Activated CD4-positive, alpha-beta T cell treated with anti-CD3 and anti-CD28 coated beads, Interleukin-10, Interleukin-2, amounts not matched to agents 100 ng/mL and 50 ng/mL, durations not matched to agents 16 hours and 8 hours (primary cell): Measurements from ENCODE around the gene CXCR6.

Experiments used
- DNase-seq: peaks from one replicate; pipeline ENCODE4 v3.0.0-alpha.2; 2020

CXCR6 gene

DNA sequence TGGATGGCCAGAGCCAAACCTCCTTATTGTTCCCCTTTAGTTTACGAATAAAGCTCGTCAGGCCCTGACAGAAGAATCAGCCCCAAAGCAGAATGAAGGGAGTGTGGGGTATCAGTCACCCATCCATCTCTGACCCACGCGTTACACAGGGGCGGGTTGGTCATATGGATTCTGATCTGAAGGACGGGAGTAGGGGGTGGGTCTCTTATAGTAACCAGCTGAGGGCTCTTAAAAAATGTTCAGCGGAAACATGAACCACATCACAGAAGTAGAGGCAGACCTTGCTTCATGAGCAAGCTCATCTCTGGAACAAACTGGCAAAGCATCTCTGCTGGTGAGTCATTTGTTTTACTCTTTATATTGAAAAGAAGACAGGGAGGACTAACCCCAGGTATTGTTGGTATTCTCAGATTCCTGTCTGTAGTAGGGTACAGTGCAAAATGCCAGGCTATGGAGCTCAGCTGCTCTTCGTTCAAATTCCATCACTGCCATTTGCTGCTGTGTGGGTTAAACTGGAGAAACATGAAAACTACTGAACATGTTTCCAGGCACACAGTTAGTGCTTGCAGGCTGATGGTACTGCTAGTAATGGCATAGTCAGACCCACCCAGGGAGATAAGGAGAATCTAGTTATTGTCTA is at the start of gene CXCR6:
TSS of gene CXCR6 (plus strand) at position 258 of the 640 bp plus-strand sequence. CDS start 3,018 bp downstream, outside the sequence.
- DNase-seq, result peak; percentile 87

DNA sequence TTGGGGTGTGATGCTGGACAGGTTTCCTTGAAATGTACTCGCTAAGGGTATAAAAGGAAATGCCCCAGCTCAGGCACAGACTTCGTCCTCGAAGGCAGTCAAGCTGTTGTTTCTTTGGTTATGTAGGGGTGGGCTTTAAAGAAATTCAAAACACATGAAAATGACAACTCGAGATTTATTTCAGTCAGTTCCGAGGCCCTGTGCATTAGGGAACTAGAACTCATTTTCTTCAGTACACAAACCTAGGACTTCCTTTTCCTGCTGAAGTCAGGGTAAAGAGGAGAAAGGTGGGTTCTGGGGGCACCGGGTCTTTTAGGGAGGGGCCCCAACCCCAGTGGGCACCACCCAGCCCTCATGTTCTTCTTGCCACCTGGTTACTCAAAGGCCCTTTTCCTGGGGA is 49.2 kb upstream of the CXCR6 start:
- DNase-seq, result no peak

DNA sequence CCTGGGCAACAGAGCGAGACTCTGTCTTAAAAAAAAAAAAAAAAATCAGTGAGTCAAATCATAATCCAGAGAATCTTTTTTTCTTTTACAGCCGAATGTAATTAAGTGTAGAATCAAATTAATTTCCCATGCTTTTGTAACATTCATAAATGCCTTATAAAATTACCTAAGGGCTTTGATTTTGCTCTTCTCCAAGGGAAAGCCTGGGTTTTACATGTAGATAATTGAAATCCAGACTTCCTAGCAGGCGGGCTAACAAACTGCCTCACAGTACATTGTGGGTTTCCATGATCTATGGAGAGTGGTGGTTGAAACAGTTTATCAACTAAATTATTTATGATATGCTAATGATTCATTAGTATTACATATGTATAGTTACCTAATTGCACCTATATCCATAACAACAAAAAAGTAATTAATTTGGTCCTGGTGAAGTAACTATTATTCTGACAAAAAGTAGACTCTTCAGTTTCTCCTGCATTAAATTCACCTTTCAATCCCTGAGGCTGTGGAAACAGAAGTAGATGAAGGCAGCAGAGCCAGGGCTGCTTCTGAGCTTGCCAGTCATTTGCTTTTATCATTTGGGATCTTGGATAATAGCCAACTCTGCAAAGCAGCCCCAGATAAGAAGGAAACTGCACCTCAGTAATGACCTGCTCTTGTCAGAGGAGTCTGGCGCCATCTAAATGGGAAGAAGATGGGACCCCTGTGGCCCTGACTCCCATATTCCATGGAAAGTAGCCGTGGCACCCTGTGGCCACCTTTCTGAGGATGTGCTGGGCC is 47.4 kb upstream of the CXCR6 start:
- DNase-seq, result no peak

DNA sequence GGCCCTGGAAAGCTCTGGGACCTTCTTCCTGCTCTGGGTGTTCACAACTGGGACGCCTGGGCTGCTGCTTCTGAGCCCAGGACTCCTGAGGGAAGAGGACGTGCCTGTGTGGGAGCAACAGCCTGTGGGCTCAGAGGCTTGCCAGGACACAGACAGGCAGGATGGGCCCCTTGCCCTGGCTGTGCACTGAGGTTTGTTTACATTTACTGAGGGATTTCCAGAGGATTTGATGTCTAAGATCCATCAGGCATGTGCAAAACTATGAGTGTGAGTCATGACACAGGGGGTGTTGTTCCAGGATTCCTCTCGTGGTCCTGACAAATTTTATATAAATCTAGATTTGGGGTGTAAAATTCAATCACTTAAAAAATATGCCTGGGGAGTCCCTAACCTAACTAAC is 46.3 kb upstream of the CXCR6 start:
- no peak for DNase-seq

DNA sequence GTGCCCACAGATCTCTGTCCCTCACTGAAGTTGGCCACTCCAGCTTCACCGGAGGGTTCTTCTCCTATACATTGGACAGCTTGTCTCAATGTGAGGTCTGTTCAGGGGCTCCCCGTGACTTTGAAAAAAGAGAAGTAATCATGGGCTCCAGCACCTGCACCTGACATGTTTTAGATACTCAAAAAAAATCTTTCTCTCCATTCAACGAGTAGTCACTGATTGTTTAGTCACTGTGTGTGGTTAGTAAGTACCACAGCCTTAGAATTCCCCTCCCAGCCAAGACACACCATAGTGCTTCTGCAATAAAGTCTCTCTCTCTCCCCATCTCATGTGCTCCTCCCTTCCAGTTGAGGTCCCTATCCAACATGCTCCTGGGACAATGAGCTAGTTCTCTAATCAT is 38.3 kb upstream of the CXCR6 start:
- no peak for DNase-seq

DNA sequence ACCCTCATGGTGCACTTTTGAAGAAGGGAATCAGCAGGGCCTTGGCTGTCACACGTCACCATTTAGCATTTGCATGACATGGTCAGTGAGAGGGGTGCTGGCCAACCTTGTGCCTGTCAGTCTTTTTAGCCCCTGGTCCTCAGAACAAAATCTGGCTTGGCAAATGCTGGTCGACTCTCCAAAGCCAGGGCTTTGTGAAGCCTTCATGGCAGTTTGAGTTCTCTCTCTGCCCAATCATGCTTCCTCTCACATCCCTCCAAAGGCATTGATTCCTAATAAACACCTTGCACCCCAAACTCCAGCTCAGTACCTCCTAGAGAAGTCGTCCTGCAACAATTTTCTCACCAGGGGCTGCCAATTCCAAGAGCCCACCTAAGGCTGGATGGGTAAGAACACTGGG is 37.5 kb upstream of the CXCR6 start:
- DNase-seq, result no peak

DNA sequence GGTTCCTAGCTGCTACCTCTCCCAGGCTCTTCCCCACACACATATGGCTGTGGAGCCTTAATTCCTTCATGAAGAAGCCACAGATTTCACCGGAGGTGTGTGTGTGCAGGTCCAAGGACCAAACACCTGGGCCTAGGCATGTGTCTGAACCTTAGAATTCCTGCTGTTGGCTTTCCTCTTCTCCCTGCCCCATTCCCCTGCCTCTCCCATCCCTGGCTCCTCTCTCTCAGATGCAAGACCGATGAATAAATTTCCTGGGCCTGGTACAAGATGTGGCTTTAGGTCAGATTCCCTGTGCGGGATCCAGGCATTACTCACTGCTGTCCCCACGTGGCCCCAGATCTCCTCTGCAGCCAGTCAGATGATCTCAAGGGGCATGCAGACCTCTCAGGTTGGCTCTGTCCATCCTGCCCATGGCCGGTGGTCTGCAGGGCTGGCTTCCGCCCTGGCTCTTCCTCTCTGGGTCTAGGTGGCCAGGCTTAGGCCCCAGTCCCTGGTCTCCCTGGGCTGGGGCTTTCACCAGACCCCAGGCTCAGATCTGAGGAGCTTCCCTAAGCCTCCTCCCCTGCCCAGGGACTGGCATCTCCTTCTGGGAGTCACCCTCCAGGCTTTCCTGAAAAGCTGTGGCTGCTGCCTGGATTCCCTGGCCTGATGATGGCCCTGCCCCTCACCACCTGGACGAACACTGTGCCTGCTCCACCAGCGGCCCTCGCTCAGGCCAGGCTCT is 36.4 kb upstream of the CXCR6 start:
- DNase-seq, result no peak

DNA sequence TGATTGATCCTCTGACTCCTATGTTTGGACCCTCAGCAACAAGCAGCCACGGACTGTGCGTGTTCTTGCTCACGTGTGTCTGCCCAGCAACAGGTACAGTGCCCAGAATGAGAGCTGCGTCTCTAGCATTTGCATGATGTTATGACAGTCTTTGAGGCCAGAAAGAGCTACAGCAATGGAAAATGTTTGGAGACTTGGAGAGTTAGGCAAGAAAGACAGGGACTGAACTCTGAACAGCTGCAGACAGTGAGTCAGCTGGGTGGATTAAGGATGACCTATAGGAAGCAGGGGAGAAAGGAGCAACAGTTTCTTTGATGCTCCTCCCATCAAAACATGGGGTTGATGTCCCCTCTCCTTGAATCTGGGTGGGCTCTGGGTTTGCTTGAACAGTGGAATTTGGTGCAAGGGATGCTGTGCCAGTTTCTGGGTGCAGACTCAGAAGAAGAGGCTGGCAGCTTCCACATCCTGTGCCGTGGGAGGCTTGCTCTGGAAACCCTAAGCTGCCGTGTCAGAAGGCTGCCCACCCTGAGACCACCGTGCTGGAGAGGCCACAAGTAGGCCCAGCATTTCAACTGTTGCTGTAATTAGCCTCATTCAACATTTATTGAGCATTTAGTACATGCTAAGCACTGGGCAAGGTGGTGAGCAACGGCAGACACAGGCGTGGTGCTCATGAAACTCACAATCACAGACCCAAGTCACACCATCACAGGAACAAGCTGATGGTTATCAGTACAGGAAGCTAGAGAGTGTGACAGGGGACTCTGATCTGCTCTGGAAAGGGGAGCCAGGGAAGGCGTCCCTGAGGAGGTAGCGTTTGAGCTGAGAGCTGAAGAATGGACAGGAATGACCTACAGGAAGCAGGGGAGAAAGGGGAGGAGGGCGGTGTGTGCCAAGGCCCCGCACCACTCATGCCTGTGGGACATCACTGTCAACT is 35.2 kb upstream of the CXCR6 start:
- peak; percentile 17 for DNase-seq

DNA sequence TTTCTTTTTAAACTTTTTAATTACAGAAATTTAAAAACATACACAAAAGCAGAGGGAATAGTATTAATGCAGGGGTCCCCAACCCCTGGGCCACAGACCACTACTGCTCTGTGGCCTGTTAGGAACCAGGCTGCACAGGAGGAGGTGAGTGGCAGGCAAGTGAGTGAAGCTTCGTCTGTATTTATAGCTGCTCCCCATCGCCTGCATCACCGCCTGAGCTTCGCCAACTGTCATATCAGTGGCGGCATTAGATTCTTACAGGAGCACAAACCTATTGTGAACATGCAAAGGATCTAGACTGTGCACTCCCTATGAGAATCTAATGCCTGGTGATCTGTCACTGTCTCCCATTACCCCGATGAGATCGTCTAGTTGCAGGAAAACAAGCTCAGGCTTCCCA is 34.5 kb upstream of the CXCR6 start:
- no peak for DNase-seq

DNA sequence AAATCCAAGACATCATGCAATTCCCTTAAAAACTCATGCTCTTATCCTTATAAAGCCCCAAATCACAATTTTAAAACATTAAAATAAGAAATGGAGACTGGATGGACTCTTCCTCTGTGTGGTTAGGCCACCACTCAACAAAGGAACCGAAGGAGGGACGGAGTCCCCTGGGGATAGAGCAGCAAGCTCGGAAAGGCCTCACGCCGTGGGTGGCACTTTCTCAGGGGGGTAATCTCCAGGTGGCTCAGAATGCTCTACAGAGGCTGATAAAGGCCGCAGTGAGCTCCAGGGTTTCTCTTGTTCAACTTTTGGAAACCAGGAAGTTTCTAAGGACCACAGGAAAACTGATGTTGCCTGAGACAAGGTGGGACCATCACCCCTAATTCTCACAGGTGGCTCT is 33.7 kb upstream of the CXCR6 start:
- DNase-seq, result no peak

DNA sequence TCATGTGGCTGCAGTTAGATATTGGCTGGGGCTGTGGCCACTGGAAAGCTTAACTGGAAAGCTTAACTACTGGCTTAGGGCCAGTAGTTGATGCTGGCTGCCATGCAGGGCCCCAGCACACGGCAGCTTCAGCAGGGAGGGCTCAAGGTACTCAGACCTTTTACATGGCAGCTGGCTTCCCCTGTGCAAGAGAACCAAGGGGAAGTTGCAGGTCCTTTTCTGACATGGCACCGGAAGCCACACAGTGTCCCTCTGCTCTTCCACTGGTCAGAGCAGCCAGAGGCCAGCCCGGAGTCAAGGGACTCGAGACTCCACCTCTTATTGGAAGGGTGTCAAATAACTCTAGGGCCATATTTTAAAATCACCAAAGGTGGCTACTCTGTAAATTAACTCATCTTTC is 32.4 kb upstream of the CXCR6 start:
- no peak for DNase-seq

DNA sequence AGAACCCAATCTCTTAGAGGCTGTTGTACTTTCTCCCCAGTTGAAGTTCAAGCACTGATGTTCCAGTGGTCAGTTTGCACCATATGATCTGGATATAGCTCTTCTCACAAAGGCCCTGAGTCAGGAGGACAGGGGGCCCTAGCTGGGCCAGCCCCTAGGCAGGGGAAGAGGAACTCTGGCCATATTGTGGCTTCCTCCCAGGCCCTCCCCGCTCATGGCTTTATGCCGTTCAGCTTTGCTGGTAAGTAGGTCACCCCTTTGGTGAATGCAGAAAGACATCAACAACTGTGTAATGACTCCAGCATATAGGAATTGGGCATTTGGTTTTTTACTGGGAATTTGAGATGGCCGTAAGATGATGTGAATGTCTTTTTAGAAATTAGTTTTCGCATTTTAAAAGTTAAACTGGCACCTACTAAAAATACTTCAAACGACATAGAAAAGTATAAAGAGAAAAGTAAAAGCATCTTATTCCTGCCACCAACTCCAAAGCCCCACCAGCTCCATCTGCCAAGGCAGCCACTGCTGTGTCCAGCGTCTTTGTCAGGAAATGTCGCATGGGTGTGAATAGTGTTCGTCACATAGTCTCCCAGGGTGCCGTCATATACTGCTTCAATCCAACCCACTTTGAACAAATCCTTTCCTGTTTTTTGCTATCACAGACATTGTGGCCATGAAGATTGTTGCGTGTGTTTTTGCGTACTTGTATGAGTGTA is 31.6 kb upstream of the CXCR6 start:
- no peak for DNase-seq

DNA sequence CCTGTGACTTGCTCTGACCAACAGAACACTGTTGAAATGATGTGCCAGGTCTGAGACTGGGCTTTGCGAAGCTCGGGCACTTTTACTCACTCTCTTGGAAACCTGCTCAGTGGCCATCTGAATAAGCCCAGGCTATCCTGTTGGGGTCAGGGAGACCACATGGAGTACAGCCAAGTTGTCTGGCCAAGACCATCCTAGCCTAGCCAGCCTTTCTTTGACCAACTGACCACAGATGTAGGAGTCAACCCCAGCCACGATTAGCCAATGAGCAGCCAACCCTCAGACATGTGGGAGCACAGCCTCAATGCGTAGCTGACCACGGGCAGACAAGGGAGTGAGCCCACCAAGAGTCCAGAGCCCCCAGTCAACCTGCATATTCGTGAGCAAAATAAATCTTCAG is 30.8 kb upstream of the CXCR6 start:
- no peak for DNase-seq

DNA sequence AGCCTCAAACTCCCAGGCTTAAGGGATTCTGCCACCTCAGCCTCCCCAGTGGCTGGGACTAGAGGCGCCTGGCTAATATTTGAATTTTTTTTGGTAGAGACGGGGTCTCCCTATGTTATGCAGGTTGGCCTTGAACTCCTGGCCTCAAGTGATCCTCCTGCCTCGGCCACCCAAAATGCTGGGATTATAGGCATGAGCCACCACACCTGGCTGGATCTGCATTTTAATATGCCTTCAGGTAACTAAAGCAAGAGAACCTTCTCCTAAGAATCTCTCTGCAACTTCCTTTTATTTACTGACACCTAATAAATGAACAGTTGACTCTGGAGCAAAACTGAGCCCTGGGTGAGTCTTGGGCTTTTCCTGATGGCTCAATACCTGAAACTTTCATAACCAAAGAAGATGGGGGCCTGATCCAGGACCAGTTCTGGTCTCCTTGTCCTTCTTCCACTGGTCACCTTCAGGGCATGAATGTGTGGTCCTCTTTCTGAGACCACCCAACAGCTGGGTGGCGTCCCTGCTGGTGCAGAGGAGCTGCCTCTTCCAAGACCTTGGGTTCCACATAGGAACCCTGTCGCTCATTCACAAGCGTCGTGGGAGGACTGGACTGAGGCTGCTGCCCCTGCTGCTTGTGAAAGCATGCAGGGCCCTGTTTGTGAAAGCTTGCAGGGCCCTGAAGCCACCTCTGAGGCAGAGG is 28.8 kb upstream of the CXCR6 start:
- no peak for DNase-seq

DNA sequence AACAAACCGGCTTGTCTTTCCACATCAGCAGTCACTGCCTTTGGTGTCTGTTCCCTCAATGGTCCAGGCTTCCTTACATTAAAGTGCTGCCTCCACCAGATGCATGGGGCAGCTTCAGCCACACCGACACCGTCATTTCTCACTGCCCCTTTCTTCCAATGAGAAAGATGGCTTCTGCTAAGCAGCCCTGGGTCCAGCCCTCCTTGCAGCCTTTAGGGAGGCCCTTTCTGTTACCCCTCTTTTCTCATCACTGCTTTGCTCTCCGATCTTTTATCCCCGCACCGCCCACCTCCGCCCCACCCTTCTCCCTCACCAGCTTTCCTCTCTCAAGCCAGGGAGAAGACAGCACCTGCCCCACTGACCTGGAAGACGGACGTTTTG is 28.2 kb upstream of the CXCR6 start:
- no peak for DNase-seq

DNA sequence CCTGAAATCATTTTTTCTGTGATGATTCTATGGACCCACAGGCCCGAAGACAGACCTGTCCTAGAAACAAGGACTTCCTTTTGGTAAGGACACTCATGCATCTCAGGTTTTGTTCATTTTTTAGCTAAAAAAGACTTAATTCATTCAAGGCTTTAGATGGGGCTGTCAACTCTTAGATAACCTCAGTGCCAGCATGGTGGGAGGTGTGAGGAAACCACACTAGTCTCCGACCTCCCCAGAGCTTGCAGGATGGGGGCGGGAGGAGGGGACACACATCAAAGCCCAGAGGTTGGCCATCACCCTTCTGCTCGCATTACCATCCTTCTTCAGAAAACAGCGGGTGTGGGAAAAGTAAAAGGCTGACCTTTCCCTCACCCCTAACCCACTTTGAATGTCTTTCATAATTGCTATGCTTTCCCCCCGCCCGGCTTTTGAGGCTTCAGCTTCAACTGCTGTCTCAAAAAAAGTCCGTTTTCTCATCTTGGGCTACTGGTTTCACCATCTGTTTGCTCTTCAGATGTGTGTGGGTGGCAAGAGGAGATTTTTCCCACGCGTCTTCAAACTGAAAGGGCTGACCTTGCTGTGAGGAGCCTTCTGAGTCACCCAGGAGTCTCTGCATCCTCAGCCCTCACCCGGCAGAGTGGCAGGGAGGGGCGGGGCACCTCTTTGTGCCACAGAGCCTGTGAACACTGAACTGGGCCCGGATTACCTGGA is 27.6 kb upstream of the CXCR6 start:
- peak; percentile 93 for DNase-seq

DNA sequence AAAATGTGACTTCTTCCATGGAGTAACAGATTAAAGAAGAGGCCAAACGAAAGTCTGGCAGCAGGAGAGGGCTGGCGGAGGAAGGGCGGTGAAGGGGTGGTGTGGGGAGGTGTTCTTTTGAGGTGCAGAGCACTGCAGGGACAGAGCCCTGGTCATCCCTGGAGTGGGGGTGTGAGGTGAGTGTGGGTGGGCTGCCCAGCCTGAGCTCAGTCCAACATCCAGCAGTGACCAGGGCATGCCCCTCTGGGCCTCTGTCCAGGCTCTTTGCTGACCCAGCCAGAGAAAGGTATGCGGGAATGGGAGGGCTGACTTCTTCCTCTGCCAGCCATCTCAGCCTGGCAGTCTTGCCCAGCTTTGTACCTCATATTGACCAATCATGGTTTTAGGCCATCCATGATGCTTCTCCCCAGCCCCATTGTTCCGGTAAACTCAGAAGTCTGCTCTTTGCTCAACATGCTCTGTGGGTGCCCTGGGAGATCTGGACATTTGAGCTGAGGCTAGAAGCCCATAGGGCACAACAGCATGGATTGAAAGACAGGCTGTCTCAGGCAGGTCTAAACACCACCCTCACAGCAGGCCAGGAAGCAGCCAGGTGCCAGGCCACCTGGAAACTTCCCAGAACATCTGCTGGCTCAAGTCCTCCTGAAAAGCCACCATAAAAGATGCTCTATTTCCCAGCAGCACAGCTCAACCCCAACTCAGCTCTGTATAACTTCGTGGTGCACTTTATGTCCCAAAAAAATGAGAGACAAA is 25.9 kb upstream of the CXCR6 start:
- DNase-seq, result no peak

DNA sequence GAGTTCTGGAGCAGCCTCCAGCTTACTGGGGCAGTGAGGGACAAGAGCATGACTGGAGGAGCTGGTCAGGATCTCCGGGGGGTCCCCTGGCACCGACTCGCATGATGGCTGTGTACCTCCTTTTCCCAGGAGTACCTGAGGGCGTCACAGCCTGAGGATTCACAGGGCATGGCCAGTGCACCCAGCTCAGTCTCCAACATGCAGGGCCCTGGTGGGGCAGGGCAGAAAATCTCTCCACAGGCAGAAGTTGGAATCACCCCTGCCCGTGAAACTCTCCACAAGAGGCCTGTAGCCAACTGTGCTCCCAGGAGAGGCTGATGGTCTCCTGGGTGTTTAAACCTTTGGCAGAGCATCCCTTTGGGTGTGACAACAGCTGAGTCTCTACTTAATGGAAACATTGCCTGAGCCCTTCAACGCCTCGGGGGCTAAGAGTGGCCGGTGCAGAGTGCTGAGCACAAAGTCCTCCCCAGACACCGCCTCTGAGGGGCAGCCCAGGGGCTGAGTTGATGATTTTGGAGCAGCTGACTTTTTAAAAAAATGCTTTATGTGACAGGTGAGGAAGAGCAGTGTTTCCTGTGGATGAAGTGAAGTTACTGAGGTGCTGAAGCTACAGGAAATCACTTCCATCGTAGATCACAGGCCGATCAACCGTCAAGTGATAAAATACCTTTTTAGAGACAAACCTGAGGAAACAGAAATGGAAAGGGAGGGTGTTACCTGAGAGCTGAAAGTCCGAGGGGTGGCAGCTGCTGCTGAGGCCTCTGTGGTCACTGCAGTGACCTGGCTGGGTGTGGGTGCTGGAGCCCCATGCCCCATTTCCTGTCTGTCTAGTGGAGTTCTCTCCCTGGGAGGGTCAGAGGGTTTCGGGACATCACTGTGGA is 21.9 kb upstream of the CXCR6 start:
- DNase-seq, result no peak

DNA sequence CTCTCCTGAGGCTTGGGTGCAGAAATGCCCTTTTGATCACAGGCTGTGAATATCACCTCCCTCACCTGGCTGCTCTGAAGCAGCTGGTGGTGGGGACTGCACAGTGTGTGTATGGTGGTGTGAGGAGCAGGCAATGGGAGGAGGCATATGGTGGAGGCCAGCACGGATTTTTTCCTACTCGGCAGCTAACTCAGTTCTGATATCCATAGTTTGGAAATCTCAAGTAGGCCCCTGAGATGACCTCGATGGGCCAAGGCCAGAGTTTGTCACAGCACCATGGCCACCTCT is 21.3 kb upstream of the CXCR6 start:
- DNase-seq, result no peak
